K562 (cell line): ENCODE measurements around the gene AGO3. TPM values are rescaled to one million over a fixed set of nuclear protein-coding genes. Genes with fewer than 3 reads are reported as not detected.

Experiments used
- ASH1L ChIP-seq: fragments of 450-650 bp; IDR thresholded peaks from 2 replicates; pipeline ENCODE4 v1.6.1; 2018; ENCODE audit warnings: borderline replicate concordance, mild to moderate bottlenecking, low read depth; ENCODE audit not compliant: partially characterized antibody
- CBX5 ChIP-seq: IDR thresholded peaks from 2 replicates; pipeline ENCODE4 v1.6.1; 2014; ENCODE audit warnings: low read depth, borderline replicate concordance
- CCAR2 ChIP-seq: fragments of 200-400 bp; formaldehyde crosslinking; IDR thresholded peaks from 2 replicates; pipeline ENCODE4 v1.6.1; 2017; ENCODE audit warnings: mild to moderate bottlenecking, low read depth, low read length
- CREB1 ChIP-seq, 2 experiments: sonication (generic) in 1 of 2; formaldehyde crosslinking in 1 of 2; IDR thresholded peaks; 2 replicates each; pipeline versions ENCODE4 v1.6.1 to v1.8.0; 2012 to 2022; ENCODE audit warnings: inconsistent platforms in 1 of 2, mild to moderate bottlenecking in 1 of 2, missing genetic modification reagents in 1 of 2, moderate library complexity in 1 of 2
- EWSR1 ChIP-seq: fragments of 450-650 bp; IDR thresholded peaks from 2 replicates; pipeline ENCODE4 v1.6.1; 2018; ENCODE audit warnings: borderline replicate concordance, mild to moderate bottlenecking, low read depth, moderate library complexity; ENCODE audit not compliant: partially characterized antibody
- FOXA3 ChIP-seq, 2 experiments: fragments of 450-650 bp in 1 of 2; sonication (generic) in 1 of 2; formaldehyde crosslinking; IDR thresholded peaks in 1 of 2; conservative IDR thresholded peaks in 1 of 2; 2 replicates each; pipeline versions ENCODE4 v1.4.0 to v1.8.0; 2020 to 2022; ENCODE audit warnings: mild to moderate bottlenecking in 2 of 2, missing genetic modification reagents in 1 of 2
- MAZ ChIP-seq, 2 experiments: fragments of 450-650 bp in 1 of 2; sonication (generic) in 1 of 2; formaldehyde crosslinking; IDR thresholded peaks in 1 of 2; conservative IDR thresholded peaks in 1 of 2; 2 replicates each; pipeline versions ENCODE4 v1.4.0 to v1.5.0; 2020; ENCODE audit warnings: mild to moderate bottlenecking in 1 of 2, missing genetic modification reagents in 1 of 2
- MEIS2 ChIP-seq: fragments of 450-650 bp; IDR thresholded peaks from 2 replicates; pipeline ENCODE4 v1.6.1; 2014; ENCODE audit warnings: mild to moderate bottlenecking; ENCODE audit not compliant: partially characterized antibody
- MTA1 ChIP-seq: fragments of 450-650 bp; IDR thresholded peaks from 2 replicates; pipeline ENCODE4 v1.6.1; 2017; ENCODE audit warnings: borderline replicate concordance
- SRSF7 ChIP-seq: fragments of 200-400 bp; formaldehyde crosslinking; optimal IDR thresholded peaks from 2 replicates; pipeline ENCODE3; 2017; ENCODE audit warnings: mild to moderate bottlenecking, low read depth, low read length
- TCF15 ChIP-seq: fragments of 250-450 bp; sonication (Bioruptor Pico); IDR thresholded peaks from 2 replicates; pipeline ENCODE4 v1.8.0; 2022; ENCODE audit warnings: moderate library complexity, mild to moderate bottlenecking, inconsistent platforms
- ZBTB7A ChIP-seq: IDR thresholded peaks from 2 replicates; pipeline ENCODE4 v1.6.1; 2011; ENCODE audit warnings: low read depth, mild to moderate bottlenecking, low read length, moderate library complexity, borderline replicate concordance; ENCODE audit not compliant: control insufficient read depth
- ZNF140 ChIP-seq: fragments of 250-450 bp; sonication (Bioruptor Pico); IDR thresholded peaks from 2 replicates; pipeline ENCODE4 v1.8.0; 2021; ENCODE audit warnings: moderate library complexity, mild to moderate bottlenecking, inconsistent platforms
- ZNF316 ChIP-seq: fragments of 450-650 bp; IDR thresholded peaks from 2 replicates; pipeline ENCODE4 v1.6.1; 2016
- ZZZ3 ChIP-seq: fragments of 450-650 bp; IDR thresholded peaks from 2 replicates; pipeline ENCODE4 v1.6.1; 2016; ENCODE audit warnings: antibody characterized with exemption, mild to moderate bottlenecking, moderate library complexity
- polyA plus RNA-seq, 8 experiments: library from polyadenylated mRNA; depleted of rRNA in 4 of 8; stranded (reverse) in 5 of 8; unstranded in 3 of 8; fragments of >200 nt; fragmentation: Nextera tagmentation in 2 of 8; fragmentation: Illumina TruSeq in 1 of 8; extraction: Ambion mirVana in 2 of 8; extraction: Trizol in 1 of 8; gene quantifications; 2 replicates each; pipeline versions ENCODE4 v1.2.1 to v1.2.3, GENCODE V29; 2011 to 2014; ENCODE audit warnings: inconsistent platforms in 1 of 8, missing spikeins in 1 of 8
- total RNA-seq, 7 experiments: library from RNA; depleted of rRNA in 6 of 7; stranded (reverse); fragments of >200 nt in 6 of 7; fragmentation: Illumina TruSeq in 2 of 7; extraction: Trizol in 2 of 7; gene quantifications; 2 replicates each; pipeline versions ENCODE4 v1.2.1 to v1.2.3, GENCODE V29; 2011 to 2021; ENCODE audit warnings: low replicate concordance in 1 of 7
- TF ChIP-seq, protein P1 (sequence below): fragments of 250-450 bp; sonication (Bioruptor Pico); IDR thresholded peaks from 2 replicates; pipeline ENCODE4 v1.5.0; 2021
- TF ChIP-seq, protein P2 (sequence below), 2 experiments: fragments of 450-650 bp in 1 of 2; IDR thresholded peaks; 2 replicates each; pipeline ENCODE4 v1.6.1; 2011 to 2017; ENCODE audit warnings: low read depth in 2 of 2, antibody characterized with exemption in 1 of 2, borderline replicate concordance in 1 of 2, low read length in 1 of 2, mild to moderate bottlenecking in 1 of 2, mixed read lengths in 1 of 2; ENCODE audit not compliant: control insufficient read depth in 1 of 2
- TF ChIP-seq, protein P3 (sequence below): sonication (generic); formaldehyde crosslinking; IDR thresholded peaks from 2 replicates; pipeline ENCODE4 v1.8.0; 2023; ENCODE audit warnings: mild to moderate bottlenecking, missing genetic modification reagents

Gene AGO3
- total and polyA plus RNA-seq, 9 of the 15 experiments (the other 6 are each of a cell fraction or from before 2014, with no cell fraction given) = 4.5 to 41.5 (median 22.7) TPM

GRCh38 chr1:35930593-35931445, at the start of gene AGO3 (continued):
- TF ChIP-seq EWSR1 (no peak), CBX5 (no peak), ZBTB7A (peak; percentile 84), CREB1 (IDR thresholded peaks at IDR 0.05) (peak; percentile 87), CREB1 (CRISPR knock-in tag; IDR thresholded peaks at IDR 0.05) (peak; percentile 85), CCAR2 (no peak), MTA1 (peak; percentile 23; the same call in 1 of the 2 replicates), ZNF140 (CRISPR knock-in tag) (no peak), SRSF7 (no peak), FOXA3 (CRISPR knock-in tag; conservative IDR thresholded peaks at IDR 0.05 in 1 of 2, IDR thresholded peaks at IDR 0.05 in 1 of 2) (peak in 1 of 2 experiments; percentile 44; a peak in 1 of 4 replicates), TCF15 (CRISPR knock-in tag) (no peak), ZZZ3 (no peak), MAZ (CRISPR knock-in tag; conservative IDR thresholded peaks at IDR 0.05 in 1 of 2, IDR thresholded peaks at IDR 0.05 in 1 of 2) (peak; percentile 78 to 94), MEIS2 (peak; percentile 33), ZNF316 (no peak), ASH1L (no peak)
- TF ChIP-seq, protein P1, sequence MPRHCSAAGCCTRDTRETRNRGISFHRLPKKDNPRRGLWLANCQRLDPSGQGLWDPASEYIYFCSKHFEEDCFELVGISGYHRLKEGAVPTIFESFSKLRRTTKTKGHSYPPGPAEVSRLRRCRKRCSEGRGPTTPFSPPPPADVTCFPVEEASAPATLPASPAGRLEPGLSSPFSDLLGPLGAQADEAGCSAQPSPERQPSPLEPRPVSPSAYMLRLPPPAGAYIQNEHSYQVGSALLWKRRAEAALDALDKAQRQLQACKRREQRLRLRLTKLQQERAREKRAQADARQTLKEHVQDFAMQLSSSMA (CRISPR knock-in tag) = peak; percentile 92
- TF ChIP-seq, protein P2, sequence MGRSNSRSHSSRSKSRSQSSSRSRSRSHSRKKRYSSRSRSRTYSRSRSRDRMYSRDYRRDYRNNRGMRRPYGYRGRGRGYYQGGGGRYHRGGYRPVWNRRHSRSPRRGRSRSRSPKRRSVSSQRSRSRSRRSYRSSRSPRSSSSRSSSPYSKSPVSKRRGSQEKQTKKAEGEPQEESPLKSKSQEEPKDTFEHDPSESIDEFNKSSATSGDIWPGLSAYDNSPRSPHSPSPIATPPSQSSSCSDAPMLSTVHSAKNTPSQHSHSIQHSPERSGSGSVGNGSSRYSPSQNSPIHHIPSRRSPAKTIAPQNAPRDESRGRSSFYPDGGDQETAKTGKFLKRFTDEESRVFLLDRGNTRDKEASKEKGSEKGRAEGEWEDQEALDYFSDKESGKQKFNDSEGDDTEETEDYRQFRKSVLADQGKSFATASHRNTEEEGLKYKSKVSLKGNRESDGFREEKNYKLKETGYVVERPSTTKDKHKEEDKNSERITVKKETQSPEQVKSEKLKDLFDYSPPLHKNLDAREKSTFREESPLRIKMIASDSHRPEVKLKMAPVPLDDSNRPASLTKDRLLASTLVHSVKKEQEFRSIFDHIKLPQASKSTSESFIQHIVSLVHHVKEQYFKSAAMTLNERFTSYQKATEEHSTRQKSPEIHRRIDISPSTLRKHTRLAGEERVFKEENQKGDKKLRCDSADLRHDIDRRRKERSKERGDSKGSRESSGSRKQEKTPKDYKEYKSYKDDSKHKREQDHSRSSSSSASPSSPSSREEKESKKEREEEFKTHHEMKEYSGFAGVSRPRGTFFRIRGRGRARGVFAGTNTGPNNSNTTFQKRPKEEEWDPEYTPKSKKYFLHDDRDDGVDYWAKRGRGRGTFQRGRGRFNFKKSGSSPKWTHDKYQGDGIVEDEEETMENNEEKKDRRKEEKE (IDR thresholded peaks at IDR 0.05; ENCODE audit: borderline replicate concordance in 1 of 2, control insufficient read depth in 1 of 2, low read depth in 2 of 2, low read length in 1 of 2) = peak in 1 of 2 experiments; percentile 96; a peak in 2 of 4 replicates
- TF ChIP-seq, protein P3, sequence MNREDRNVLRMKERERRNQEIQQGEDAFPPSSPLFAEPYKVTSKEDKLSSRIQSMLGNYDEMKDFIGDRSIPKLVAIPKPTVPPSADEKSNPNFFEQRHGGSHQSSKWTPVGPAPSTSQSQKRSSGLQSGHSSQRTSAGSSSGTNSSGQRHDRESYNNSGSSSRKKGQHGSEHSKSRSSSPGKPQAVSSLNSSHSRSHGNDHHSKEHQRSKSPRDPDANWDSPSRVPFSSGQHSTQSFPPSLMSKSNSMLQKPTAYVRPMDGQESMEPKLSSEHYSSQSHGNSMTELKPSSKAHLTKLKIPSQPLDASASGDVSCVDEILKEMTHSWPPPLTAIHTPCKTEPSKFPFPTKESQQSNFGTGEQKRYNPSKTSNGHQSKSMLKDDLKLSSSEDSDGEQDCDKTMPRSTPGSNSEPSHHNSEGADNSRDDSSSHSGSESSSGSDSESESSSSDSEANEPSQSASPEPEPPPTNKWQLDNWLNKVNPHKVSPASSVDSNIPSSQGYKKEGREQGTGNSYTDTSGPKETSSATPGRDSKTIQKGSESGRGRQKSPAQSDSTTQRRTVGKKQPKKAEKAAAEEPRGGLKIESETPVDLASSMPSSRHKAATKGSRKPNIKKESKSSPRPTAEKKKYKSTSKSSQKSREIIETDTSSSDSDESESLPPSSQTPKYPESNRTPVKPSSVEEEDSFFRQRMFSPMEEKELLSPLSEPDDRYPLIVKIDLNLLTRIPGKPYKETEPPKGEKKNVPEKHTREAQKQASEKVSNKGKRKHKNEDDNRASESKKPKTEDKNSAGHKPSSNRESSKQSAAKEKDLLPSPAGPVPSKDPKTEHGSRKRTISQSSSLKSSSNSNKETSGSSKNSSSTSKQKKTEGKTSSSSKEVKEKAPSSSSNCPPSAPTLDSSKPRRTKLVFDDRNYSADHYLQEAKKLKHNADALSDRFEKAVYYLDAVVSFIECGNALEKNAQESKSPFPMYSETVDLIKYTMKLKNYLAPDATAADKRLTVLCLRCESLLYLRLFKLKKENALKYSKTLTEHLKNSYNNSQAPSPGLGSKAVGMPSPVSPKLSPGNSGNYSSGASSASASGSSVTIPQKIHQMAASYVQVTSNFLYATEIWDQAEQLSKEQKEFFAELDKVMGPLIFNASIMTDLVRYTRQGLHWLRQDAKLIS (CRISPR knock-in tag) = no peak; the same call in 1 of the 2 replicates
